ENCODE measurements around the gene TMEM203. TPM values are rescaled to one million over a fixed set of nuclear protein-coding genes. Genes with fewer than 3 reads are reported as not detected.
A peak's percentile ranks its signal among the peaks of the same experiment; 100 is the strongest.

Gene TMEM203
- total and polyA plus RNA-seq, 12 donors: 21.7 to 48.4 (median 40.0) TPM

GRCh38 chr9:137194388-137194787 lies 11.1 kb downstream of the TMEM203 start:
- no peak overlapping the region for H3K27ac ChIP-seq
- H3K36me3 ChIP-seq (replicated peaks in 1 of 2): peaks cover 0 to 24% of the 10 kb centered on the region in 2 donors
- H3K9me3 ChIP-seq (replicated peaks in 1 of 3): no peaks in the 10 kb centered on the region
- WGBS, 4 donors: 45 to 63% (median 58%) methylated on average over 2 to 16 of the region's 16 CpGs
- peak in 2 of 7 donors; percentile 21 to 68 for DNase-seq
- no peak overlapping the region for H3K4me3 ChIP-seq
- H3K27me3 ChIP-seq: no peaks in the 10 kb centered on the region
- no peak for TF ChIP-seq POLR2A (IDR thresholded peaks at IDR 0.05)
- TF ChIP-seq, protein P1, sequence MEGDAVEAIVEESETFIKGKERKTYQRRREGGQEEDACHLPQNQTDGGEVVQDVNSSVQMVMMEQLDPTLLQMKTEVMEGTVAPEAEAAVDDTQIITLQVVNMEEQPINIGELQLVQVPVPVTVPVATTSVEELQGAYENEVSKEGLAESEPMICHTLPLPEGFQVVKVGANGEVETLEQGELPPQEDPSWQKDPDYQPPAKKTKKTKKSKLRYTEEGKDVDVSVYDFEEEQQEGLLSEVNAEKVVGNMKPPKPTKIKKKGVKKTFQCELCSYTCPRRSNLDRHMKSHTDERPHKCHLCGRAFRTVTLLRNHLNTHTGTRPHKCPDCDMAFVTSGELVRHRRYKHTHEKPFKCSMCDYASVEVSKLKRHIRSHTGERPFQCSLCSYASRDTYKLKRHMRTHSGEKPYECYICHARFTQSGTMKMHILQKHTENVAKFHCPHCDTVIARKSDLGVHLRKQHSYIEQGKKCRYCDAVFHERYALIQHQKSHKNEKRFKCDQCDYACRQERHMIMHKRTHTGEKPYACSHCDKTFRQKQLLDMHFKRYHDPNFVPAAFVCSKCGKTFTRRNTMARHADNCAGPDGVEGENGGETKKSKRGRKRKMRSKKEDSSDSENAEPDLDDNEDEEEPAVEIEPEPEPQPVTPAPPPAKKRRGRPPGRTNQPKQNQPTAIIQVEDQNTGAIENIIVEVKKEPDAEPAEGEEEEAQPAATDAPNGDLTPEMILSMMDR (IDR thresholded peaks at IDR 0.05): no peak
- H3K4me1 ChIP-seq (replicated peaks in 1 of 2): peaks cover 8 to 31% of the 10 kb centered on the region in 2 donors
- intact Hi-C loops (cut with DNase I): no loop called here

- TF ChIP-seq, protein P1 (IDR thresholded peaks at IDR 0.05): no peak
- no peak for TF ChIP-seq POLR2A (IDR thresholded peaks at IDR 0.05)
- H3K4me1 ChIP-seq (replicated peaks in 1 of 2): peaks cover 11 to 29% of the 10 kb centered on the region in 2 donors
- H3K27ac ChIP-seq: no peak overlapping the region
- DNase-seq: no peak
- no peak overlapping the region for H3K4me3 ChIP-seq
- intact Hi-C loops (cut with DNase I): no loop called here
- H3K36me3 ChIP-seq (replicated peaks in 1 of 2): peaks cover 0 to 24% of the 10 kb centered on the region in 2 donors
- WGBS, 4 donors: 78 to 90% (median 80%) methylated on average over 9 to 14 of the region's 14 CpGs; no CpG with 5 or more reads in 1 of the 4 donors
- no peaks in the 10 kb centered on the region for H3K9me3 ChIP-seq (replicated peaks in 1 of 3)
- H3K27me3 ChIP-seq: no peaks in the 10 kb centered on the region
These were observed 11.7 kb downstream of the TMEM203 start for GRCh38 chr9:137193771-137194170.

DNA sequence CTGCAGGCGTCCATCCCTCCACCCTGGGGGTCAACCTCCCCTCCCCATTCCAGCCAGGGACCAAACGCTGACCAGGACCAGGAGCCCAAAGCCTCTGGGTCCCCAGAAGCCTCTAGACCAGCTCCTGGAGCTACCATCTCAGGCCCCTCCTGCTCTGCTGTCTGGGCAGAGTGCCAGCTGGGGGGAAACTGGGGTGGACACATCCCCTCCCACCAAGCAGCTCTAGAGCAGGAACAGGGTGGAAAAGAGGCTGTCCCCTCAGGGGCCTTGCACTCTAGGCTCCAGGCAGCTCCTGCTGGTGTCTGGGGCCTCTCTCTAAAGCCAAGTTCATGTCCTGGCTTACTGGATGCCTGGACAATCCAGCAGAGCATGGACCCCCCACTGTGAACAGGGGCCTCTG lies 12.6 kb downstream of the TMEM203 start:
- no peak for TF ChIP-seq POLR2A (IDR thresholded peaks at IDR 0.05)
- TF ChIP-seq, protein P1 (IDR thresholded peaks at IDR 0.05): no peak
- Histone ChIP-seq H3K9me3 (replicated peaks in 1 of 3) (no peaks in the 10 kb centered on the region), H3K36me3 (replicated peaks in 1 of 2) (peaks cover 0 to 24% of the 10 kb centered on the region in 2 donors), H3K27ac (no peak overlapping the region), H3K27me3 (no peaks in the 10 kb centered on the region), H3K4me1 (replicated peaks in 1 of 2) (peaks cover 11 to 20% of the 10 kb centered on the region in 2 donors), H3K4me3 (no peak overlapping the region)
- intact Hi-C loops (cut with DNase I): no loop called here
- DNase-seq: no peak
- WGBS, 4 donors: 84% methylated on average over 2 of the region's 2 CpGs; no CpG with 5 or more reads in 2 of the 4 donors

GRCh38 chr9:137192448-137192780 lies 13.0 kb downstream of the TMEM203 start:
- H3K27me3 ChIP-seq: no peaks in the 10 kb centered on the region
- intact Hi-C loops (cut with DNase I): no loop called here
- 86 to 90% (median 86%) methylated on average over 10 of the region's 10 CpGs for WGBS, 4 donors
- peaks cover 0 to 24% of the 10 kb centered on the region in 2 donors for H3K36me3 ChIP-seq (replicated peaks in 1 of 2)
- no peaks in the 10 kb centered on the region for H3K9me3 ChIP-seq (replicated peaks in 1 of 3)
- no peak for DNase-seq
- H3K4me1 ChIP-seq (replicated peaks in 1 of 2): peaks cover 14 to 20% of the 10 kb centered on the region in 2 donors
- no peak for TF ChIP-seq POLR2A (IDR thresholded peaks at IDR 0.05)
- TF ChIP-seq, protein P1 (IDR thresholded peaks at IDR 0.05): no peak
- no peak overlapping the region for H3K4me3 ChIP-seq
- no peak overlapping the region for H3K27ac ChIP-seq
